AG09309 (cell line): ENCODE data around the gene NOS3.
"Not testable (repeated sequence)": the region's sequence is repeated elsewhere in the genome, so short reads cannot be mapped to it uniquely, and the experiment has no call there.

Experiments
- DNase-seq: peaks from one replicate; pipeline ENCODE4 v3.0.0-alpha.2; 2010; ENCODE audit warnings: low read depth
- H3K4me3 ChIP-seq: 2 replicates; pipeline ENCODE4 v1.5.1; 2011; ENCODE audit warnings: mild to moderate bottlenecking, low read depth, low read length, moderate library complexity; ENCODE audit not compliant: control insufficient read depth
- CTCF ChIP-seq: IDR thresholded peaks from 2 replicates; pipeline ENCODE4 v1.5.1; 2011; ENCODE audit warnings: mild to moderate bottlenecking, low read depth, low read length, inconsistent platforms; ENCODE audit not compliant: insufficient read depth, control insufficient read depth; ENCODE audit errors: missing control alignments

The NOS3 gene

DNA sequence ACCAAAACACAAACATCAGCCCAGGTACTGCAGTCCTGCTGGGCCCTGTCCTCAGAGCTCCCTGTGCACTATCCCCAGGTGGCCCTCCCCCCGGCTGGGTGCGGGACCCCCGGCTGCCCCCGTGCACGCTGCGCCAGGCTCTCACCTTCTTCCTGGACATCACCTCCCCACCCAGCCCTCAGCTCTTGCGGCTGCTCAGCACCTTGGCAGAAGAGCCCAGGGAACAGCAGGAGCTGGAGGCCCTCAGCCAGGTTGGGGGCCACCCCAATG, 19.2 kb downstream of the NOS3 start:
- DNase-seq, result no peak

GRCh38 chr7:151010307-151011096, 19.7 kb downstream of the NOS3 start:
- no peak overlapping the region for H3K4me3 ChIP-seq
- DNase-seq, result no peak
- TF ChIP-seq CTCF, result no peak

More for the DNA sequence above, 19.2 kb downstream of the NOS3 start:
- TF ChIP-seq CTCF, result no peak
- H3K4me3 ChIP-seq, result no peak overlapping the region

DNA sequence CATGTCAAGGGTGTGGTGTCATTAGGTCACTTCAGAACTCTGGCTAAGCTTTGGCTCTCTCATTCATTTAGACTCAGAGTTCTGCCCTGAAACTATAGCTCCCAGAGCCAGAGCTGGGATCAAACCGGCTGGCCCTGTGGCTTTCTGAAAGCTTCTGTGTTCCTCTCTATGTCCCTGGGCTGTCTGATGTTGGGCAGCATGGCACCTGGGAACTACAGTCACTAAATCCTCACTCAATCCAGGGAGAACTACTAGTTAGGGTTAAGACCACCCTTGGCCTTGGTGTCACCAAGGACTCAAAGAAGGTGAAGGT, 20.2 kb downstream of the NOS3 start:
- H3K4me3 ChIP-seq, result no peak overlapping the region
- TF ChIP-seq CTCF, result no peak
- DNase-seq, result no peak

- not testable (repeated sequence) for H3K4me3 ChIP-seq, DNase-seq
Measured at GRCh38 chr7:151011616-151012015, 20.8 kb downstream of the NOS3 start.

- DNase-seq, result no peak
- H3K4me3 ChIP-seq, result no peak overlapping the region
- TF ChIP-seq CTCF, result no peak
Measured at GRCh38 chr7:151012031-151012692, 21.3 kb downstream of the NOS3 start.

GRCh38 chr7:151012911-151013347, 22.1 kb downstream of the NOS3 start:
- TF ChIP-seq CTCF, result peak; percentile 69
- H3K4me3 ChIP-seq, result no peak overlapping the region
- no peak for DNase-seq

- no peak for DNase-seq
- no peak for TF ChIP-seq CTCF
- H3K4me3 ChIP-seq, result peak overlapping the region; percentile 36
Measured at GRCh38 chr7:151013356-151013732, 22.5 kb downstream of the NOS3 start.
